Left forelimb (tissue), 1 donor: ENCODE results near the gene PRKCE.

Experiments used
- DNase-seq: peaks from one replicate; pipeline ENCODE4 v3.0.0-alpha.2; 2018; ENCODE audit warnings: low spot score

The PRKCE gene

GRCh38 chr2:46119453-46119852 is 468.0 kb downstream of the PRKCE start:
- DNase-seq = no peak

GRCh38 chr2:46120792-46121555 is 469.5 kb downstream of the PRKCE start:
- DNase-seq = no peak

GRCh38 chr2:46122318-46122976 is 471.0 kb downstream of the PRKCE start:
- DNase-seq = no peak

- DNase-seq = no peak
Measured at GRCh38 chr2:46123013-46123412, 471.5 kb downstream of the PRKCE start.

GRCh38 chr2:46125798-46126197 is 474.3 kb downstream of the PRKCE start:
- no peak for DNase-seq

- DNase-seq = no peak
Measured at GRCh38 chr2:46126571-46126970, 475.1 kb downstream of the PRKCE start.

- no peak for DNase-seq
Measured at GRCh38 chr2:46127176-46127575, 475.7 kb downstream of the PRKCE start.

- no peak for DNase-seq
Measured at GRCh38 chr2:46130511-46130910, 479.0 kb downstream of the PRKCE start.

GRCh38 chr2:46132996-46133395 is 481.5 kb downstream of the PRKCE start:
- no peak for DNase-seq

- no peak for DNase-seq
Measured at GRCh38 chr2:46134531-46135227, 483.2 kb downstream of the PRKCE start.

- no peak for DNase-seq
Measured at GRCh38 chr2:46135228-46135855, 483.9 kb downstream of the PRKCE start.

GRCh38 chr2:46135958-46136357 is 484.5 kb downstream of the PRKCE start:
- no peak for DNase-seq

GRCh38 chr2:46136481-46136880 is 485.0 kb downstream of the PRKCE start:
- peak; percentile 1 for DNase-seq

- no peak for DNase-seq
Measured at GRCh38 chr2:46136953-46137352, 485.5 kb downstream of the PRKCE start.

- DNase-seq = no peak
Measured at GRCh38 chr2:46142546-46143428, 491.3 kb downstream of the PRKCE start.

GRCh38 chr2:46143429-46144132 is 492.1 kb downstream of the PRKCE start:
- no peak for DNase-seq

- DNase-seq = no peak
Measured at GRCh38 chr2:46144133-46144800, 492.8 kb downstream of the PRKCE start.

- no peak for DNase-seq
Measured at GRCh38 chr2:46145017-46145416, 493.5 kb downstream of the PRKCE start.

- DNase-seq = no peak
Measured at GRCh38 chr2:46145840-46146239, 494.4 kb downstream of the PRKCE start.

GRCh38 chr2:46146866-46147502 is 495.5 kb downstream of the PRKCE start:
- no peak for DNase-seq
